HUDEP-2 (cell line): Measurements from ENCODE around the gene NUCB1.
A peak's percentile ranks its signal among the peaks of the same experiment; 100 is the strongest.

Source experiments
- DNase-seq, 76 experiments: peaks; one replicate each; lab custom pipeline; 2025; ENCODE audit not compliant: unreplicated experiment in 76 of 76; lab: John Stamatoyannopoulos, UW

Gene NUCB1

DNA sequence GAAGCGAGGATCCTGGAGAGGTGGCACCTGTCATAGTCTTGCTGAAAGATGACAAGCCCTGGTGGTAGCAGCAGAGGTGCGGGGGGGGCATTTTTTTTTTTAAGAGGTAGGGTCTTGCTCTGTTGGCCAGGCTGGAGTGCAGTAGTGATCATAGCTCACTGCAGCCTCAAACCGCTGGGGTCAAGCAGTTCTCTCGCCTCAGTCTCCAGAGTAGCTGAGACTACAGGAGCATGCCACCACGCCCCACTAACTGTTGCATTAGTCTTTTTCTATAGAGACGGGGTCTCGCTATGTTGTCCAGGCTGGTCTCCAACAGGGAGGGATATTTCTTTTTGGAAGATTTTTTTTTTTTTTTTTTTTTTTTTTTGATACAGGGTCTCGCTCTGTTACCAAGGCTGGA lies 57.9 kb downstream of the NUCB1 start:
- no peak for DNase-seq

- DNase-seq: peak in 4 of 76 experiments; percentile 12 to 24 (median 20)
Measured at GRCh38 chr19:48959341-48960239, 59.5 kb downstream of the NUCB1 start.

GRCh38 chr19:48961051-48961649 lies 61.0 kb downstream of the NUCB1 start:
- no peak for DNase-seq

GRCh38 chr19:48961673-48962028 lies 61.5 kb downstream of the NUCB1 start:
- no peak for DNase-seq

DNA sequence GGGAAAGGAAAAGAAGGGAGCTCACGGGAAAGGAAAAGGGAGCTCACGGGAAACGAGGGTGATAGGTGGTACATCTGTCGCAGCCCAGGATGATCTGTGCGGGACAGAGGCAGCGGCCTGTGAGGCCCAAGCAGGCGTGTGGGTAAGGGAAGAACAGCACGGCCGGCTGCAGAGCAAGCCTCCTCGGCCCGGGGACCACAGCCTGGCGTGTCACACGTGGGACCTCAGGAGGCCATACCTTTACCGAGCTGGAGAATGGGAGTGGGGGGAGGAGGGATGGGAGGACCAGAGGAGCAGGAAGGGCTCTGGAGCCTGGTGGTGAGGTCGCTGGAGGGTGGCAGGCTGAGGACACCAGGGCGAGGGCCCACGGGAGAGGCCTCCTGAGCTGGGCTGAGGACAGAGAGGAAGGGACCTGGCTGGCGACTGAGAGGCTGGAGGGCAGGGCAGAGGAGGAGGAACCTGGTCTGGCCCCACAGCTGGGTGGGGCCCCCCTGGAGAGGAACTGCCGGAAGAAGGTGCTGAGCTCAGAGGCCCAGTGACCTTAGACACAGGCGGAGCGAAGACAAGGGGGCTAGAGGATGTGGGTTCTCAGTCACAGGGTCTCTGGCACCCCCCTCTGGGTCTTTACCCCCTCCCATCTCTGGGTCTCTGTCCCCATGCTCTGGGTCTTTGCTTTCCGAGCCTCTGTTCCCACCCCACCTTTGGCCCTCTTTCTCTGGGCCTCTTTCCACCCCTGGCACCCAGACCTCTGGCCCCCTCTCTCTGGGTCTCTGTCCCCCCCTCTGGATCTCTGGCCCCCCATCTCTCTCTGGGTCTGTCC lies 62.1 kb downstream of the NUCB1 start:
- peak in 68 of 76 experiments; percentile 32 to 88 (median 74) for DNase-seq

DNA sequence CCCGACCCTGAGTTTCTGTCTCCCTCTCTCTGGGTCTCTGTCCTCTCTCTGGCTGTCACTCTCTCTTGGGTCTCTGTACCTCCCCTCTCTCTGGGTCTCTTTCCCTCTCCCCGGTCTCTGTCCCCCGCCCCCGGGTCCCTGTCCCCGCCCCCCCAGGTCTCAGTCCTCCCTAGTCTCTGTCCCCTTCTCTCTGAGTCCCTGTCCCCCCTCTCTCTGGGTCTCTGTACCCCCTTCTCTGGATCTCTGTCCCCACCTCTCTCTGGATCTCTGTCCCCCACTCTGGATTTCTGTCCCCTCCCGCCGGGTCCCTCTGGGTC lies 62.7 kb downstream of the NUCB1 start:
- peak in 2 of 76 experiments; percentile 37 to 42 for DNase-seq

- peak in 69 of 76 experiments; percentile 43 to 96 (median 82) for DNase-seq
Measured at GRCh38 chr19:48963371-48964204, 63.5 kb downstream of the NUCB1 start.

DNA sequence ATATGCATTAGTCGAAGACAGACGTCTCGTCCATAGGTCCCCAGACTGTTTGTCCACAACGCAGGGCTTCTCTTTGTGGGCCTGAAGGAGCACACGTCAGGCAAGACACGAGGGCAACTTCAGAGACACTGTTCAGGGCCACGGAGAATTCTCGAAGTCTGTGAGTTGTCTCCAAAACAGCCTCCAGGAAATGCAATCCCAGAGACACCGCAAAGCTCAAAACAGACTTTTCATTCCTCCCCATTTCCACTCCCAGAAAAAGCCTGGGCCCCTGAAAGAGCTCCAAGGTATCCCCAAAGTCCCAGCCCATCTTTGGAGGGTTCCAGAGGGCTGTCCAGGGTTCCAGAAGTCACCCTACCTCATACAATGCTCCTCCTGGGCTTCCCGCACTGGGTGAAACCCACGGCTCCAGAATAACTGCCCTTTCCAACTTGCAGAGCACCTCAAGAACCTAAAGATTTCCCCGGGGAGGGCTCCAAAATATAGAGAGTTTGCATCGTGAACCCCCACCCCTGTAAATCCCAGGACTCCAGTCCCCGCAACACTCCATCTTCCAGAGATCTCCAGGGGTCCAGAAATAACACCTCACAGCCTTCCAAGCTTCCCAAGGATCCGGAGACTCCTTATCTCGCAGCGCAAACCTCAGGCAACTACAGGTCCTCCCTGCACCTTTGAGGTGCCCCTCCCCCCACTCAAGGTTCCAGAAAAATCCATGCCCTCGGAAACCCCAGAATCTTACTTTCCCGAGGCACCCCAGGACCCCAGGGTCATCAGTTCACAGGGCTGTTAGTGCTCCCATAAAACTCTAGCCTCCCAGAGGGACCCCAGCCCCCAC lies 64.3 kb downstream of the NUCB1 start:
- peak in 11 of 76 experiments; percentile 25 to 71 (median 58) for DNase-seq

- DNase-seq: peak in 74 of 76 experiments; percentile 90 to 99 (median 98)
Measured at GRCh38 chr19:48965040-48965805, 65.1 kb downstream of the NUCB1 start, which contains the start of gene FTL. Gene FTL, plus strand, starts transcription at chr19:48965309. Its CDS starts 199 bp downstream, at chr19:48965508.

DNA sequence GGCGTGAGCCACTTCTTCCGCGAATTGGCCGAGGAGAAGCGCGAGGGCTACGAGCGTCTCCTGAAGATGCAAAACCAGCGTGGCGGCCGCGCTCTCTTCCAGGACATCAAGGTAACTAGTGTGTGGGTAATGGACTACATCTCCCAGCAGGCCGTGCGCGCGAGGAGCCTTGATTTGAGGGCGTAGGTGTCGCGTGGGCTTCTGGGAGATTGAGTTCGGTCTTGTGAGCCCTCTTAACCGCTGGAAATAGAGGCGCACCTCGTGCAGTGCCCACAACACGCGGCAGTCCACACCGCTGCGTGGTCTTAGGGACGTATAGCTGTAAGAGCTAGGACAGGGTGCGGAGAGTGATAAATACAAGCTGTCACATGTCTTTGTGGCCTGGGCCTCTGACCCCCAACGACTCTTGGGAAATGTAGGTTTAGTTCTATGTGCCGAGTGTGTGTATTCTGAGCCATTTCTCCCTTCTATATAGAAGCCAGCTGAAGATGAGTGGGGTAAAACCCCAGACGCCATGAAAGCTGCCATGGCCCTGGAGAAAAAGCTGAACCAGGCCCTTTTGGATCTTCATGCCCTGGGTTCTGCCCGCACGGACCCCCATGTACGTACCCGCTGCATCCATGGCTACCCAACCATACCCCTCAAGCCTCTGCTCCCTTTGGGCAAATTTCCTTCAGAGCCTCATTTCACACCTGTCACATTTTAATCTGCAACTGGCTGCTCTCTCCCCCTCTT lies 65.9 kb downstream of the NUCB1 start:
- DNase-seq: peak in 73 of 76 experiments; percentile 45 to 97 (median 82)

DNA sequence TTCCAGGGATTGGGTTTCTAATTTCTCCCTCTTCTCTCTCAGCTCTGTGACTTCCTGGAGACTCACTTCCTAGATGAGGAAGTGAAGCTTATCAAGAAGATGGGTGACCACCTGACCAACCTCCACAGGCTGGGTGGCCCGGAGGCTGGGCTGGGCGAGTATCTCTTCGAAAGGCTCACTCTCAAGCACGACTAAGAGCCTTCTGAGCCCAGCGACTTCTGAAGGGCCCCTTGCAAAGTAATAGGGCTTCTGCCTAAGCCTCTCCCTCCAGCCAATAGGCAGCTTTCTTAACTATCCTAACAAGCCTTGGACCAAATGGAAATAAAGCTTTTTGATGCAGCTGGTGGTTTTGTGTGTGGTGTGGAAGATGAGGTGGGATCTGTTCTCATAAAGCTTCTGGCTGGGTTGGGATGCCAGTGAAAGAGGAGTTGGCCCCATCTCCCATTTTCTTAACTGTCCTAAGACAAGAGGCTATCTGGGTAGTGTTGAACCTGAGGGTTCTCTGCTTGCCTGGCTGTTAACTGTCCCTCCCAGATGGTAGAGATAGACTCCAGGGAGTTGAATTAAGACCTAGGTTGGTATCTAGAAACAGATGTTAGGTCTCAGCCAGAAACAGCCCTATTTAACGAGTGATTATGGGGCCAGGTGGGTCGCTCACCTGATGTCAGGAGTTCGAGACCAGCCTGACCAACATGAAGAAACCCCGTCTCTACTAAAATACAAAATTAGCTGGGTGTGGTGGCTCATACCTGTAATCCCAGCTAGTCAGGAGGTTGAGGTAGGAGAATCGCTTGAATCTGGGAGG lies 66.6 kb downstream of the NUCB1 start:
- DNase-seq: peak in 53 of 76 experiments; percentile 19 to 73 (median 47)

GRCh38 chr19:48967346-48968178 lies 67.5 kb downstream of the NUCB1 start:
- DNase-seq: peak in 28 of 76 experiments; percentile 22 to 82 (median 49)

DNA sequence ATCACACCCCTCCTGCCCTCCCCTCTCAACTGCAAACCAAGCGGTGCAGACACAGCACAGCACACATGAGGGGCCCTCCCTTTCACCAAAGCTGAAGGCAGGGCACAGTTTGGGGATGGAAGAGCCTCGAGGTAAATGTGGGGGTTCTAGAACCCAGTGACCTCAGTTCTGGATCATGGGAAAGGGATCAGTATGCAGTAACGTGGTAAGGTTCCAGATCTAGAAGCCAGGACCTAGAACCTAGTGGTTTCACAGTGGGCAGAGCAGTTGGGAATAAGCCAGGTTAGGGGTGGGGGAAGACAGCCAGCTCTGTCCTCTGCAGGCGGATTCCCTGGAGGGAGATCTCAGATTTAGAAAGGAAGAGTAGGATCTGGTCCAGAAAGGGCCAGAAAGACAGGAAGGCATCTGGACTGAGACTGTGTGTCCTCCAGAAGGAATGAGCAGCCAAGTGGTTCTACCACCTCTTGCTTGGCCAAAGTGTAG lies 68.1 kb downstream of the NUCB1 start:
- DNase-seq: peak in 4 of 76 experiments; percentile 21 to 75 (median 42)

DNA sequence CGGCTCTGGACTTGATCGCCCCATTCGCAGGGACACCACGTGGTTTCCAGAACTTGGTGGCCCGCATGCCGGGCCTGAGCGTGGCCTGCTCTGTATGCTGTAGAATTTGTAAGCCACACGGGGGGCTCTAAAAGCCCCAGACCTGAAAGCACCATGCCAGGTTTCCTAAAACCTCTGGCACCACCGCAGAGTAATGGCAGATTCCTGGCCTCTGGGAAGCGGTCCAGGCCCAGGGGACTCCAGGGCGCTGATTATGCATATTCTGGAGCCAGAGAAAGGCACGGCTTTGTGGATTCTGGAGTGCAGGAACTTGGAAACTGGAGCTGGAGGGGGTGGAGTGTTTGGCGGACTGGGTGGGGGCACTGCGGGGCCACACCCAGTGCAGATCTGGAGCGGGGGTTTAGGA lies 68.7 kb downstream of the NUCB1 start:
- no peak for DNase-seq

DNA sequence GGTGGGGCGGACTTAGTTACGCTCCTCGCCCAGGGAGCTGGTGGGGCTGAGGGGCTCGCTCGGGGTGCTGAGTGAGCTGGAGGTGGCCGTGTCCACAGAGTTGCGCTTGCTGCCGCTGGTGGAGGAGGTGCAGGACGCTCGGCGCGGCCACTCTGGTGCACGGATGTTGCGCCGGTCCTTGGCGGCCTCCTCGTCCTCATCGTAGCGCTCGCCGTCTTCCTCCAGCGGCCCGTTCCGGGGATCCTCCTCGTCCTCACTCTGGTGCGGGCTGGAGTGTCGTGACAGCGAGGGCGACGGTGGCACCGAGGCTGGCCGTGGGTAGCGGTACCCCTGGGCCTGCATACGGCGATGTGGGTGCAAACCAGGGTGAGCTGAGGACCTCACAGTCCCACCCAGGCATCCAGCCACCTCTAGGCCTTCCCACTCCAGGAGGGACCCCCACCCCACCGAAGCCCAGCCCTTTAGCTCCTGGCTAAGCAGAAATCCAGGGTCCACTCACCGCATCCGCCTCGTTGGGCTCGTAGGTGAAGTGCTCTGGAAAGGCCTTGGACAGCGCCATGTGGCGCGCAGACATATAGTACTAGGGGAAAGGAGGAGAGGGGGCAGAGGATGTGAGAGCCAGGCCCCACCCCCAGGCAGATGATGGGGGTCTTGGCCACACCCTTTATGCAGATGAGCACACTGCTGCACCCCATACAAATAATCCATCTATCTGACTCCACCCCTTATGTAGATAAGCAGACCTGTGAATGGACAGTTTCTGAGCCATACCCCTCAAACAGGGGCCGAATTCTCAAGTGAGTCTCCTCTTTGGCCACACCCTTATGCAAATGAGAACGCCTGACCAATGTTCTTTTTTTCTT lies 69.4 kb downstream of the NUCB1 start:
- DNase-seq: peak in 35 of 76 experiments; percentile 6 to 73 (median 42)
